Hepatocyte (in vitro differentiated cells): Measurements from ENCODE around the gene CDC42BPG. TPM values are rescaled to one million over a fixed set of nuclear protein-coding genes. Genes with fewer than 3 reads are reported as not detected.

Source experiments
- DNase-seq: peaks from one replicate; pipeline ENCODE4 v3.0.0-alpha.2; 2016; ENCODE audit warnings: low spot score
- H2AFZ ChIP-seq: fragments of 200-600 bp; sonication (generic); 2 replicates; pipeline ENCODE4 v1.6.0; 2016; ENCODE audit warnings: antibody characterized with exemption, mild to moderate bottlenecking
- H3K27ac ChIP-seq: fragments of 200-600 bp; sonication (generic); 2 replicates; pipeline ENCODE4 v1.5.1; 2016; ENCODE audit warnings: mild to moderate bottlenecking
- H3K27me3 ChIP-seq: fragments of 200-600 bp; sonication (generic); 2 replicates; pipeline ENCODE4 v1.6.1; 2016
- H3K36me3 ChIP-seq: fragments of 200-600 bp; sonication (generic); replicated peaks from 2 replicates; pipeline ENCODE4 v1.5.1; 2016; ENCODE audit warnings: low read depth; ENCODE audit not compliant: insufficient read depth
- H3K4me1 ChIP-seq: fragments of 200-600 bp; sonication (generic); 2 replicates; pipeline ENCODE4 v1.5.1; 2016; ENCODE audit warnings: mild to moderate bottlenecking, moderate library complexity; ENCODE audit not compliant: insufficient read depth
- H3K4me2 ChIP-seq: fragments of 200-600 bp; sonication (generic); 2 replicates; pipeline ENCODE4 v1.6.0; 2016
- H3K4me3 ChIP-seq: fragments of 200-600 bp; sonication (generic); 2 replicates; pipeline ENCODE4 v1.5.1; 2016; ENCODE audit warnings: mild to moderate bottlenecking
- H3K79me2 ChIP-seq: fragments of 200-600 bp; sonication (generic); 2 replicates; pipeline ENCODE4 v1.6.0; 2017; ENCODE audit warnings: mild to moderate bottlenecking
- H3K9me2 ChIP-seq: fragments of 200-600 bp; sonication (generic); replicated peaks from 2 replicates; pipeline ENCODE4 v1.6.0; 2017; ENCODE audit warnings: mild to moderate bottlenecking; ENCODE audit not compliant: insufficient read depth
- H3K9me3 ChIP-seq: fragments of 200-600 bp; sonication (generic); 2 replicates; pipeline ENCODE4 v1.5.1; 2016; ENCODE audit warnings: low read depth, mild to moderate bottlenecking
- H4K20me1 ChIP-seq: fragments of 200-600 bp; sonication (generic); 2 replicates; pipeline ENCODE4 v1.6.0; 2016; ENCODE audit warnings: mild to moderate bottlenecking; ENCODE audit not compliant: insufficient read depth, poor library complexity, severe bottlenecking
- EZH2 ChIP-seq: fragments of 200-600 bp; sonication (generic); IDR thresholded peaks from 2 replicates; pipeline ENCODE4 v1.6.1; 2016; ENCODE audit warnings: antibody characterized with exemption, mild to moderate bottlenecking, borderline replicate concordance
- EZH2phosphoT487 ChIP-seq: fragments of 200-600 bp; sonication (generic); IDR thresholded peaks from one replicate; pipeline ENCODE4 v1.6.1; 2018; ENCODE audit warnings: antibody characterized with exemption, mild to moderate bottlenecking, low read depth, moderate library complexity; ENCODE audit not compliant: unreplicated experiment, severe bottlenecking
- WGBS: methylation state at CpG from one replicate; pipeline ENCODE4 v1.1.6; 2016; ENCODE audit warnings: low lambda C conversion rate; ENCODE audit errors: missing lambda C conversion rate; 5-methylcytosine and 5-hydroxymethylcytosine counted together
- polyA plus RNA-seq: library from polyadenylated mRNA; unstranded; fragments of >200 nt; fragmentation: Nextera tagmentation; extraction: Ambion mirVana; gene quantifications from 2 replicates; pipeline ENCODE4 v1.2.1, GENCODE V29; 2016
- total RNA-seq: library from RNA; depleted of rRNA; stranded (reverse); fragments of >200 nt; gene quantifications from 2 replicates; pipeline ENCODE4 v1.2.3, GENCODE V29; 2014
- TF ChIP-seq, protein P1 (sequence below): fragments of 200-600 bp; sonication (generic); IDR thresholded peaks from 2 replicates; pipeline ENCODE4 v1.5.1; 2016; ENCODE audit warnings: antibody characterized with exemption, mild to moderate bottlenecking; ENCODE audit not compliant: poor library complexity

Gene CDC42BPG
- total and polyA plus RNA-seq, 2 experiments from 2014 or later: 3.1 to 8.4 TPM

DNA sequence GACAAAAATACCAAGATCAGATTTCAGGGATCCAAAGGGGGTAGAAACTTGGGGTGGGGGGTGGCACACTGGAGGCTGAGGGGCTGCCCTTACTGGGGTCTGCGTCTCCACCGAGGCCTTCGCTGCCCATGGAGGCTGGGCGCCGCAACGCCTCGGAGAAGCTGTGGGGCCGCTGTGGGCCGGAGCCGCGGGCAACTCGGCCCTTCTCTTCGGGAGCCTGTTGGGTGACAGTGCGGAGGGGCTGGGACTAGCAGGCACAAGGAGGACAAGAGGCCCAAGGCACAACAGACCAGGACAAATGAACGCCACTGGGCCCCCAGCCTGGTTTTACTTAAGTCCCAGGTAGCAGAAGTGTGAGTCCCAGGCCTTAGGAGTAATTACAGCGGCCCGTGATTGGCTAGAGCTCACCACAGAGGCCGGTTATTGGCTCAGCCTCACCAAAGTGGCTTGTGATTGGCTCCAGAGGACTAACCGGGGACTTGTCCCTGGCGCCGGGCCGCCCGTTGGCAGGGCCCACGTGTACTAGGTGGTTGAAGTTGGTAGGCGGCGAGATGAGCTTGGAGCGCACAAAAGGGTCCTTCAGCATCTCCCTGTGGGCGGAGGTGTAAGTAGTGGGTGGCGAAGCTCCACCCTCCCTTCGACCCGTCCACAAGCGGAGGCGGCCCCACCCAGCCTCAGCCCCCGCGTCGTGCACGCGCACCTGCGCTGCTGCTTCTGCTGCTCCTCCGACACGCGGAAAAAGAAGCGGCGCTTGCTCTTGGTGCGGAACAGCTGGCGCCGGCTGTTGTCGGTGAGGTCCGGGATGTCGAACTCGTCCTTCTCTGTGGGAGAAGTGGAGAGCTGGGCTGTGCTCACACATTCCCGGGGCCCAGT, 17.6 kb downstream of the CDC42BPG start:
- 97% methylated on average over 51 of the region's 52 CpGs for WGBS
- Histone ChIP-seq H3K4me2 (no peak overlapping the region), H3K27ac (no peak overlapping the region), H3K9me2 (no peaks in the 10 kb centered on the region), H3K4me1 (no peaks in the 10 kb centered on the region), H3K27me3 (no peaks in the 10 kb centered on the region), H3K4me3 (no peak overlapping the region), H3K9me3 (no peaks in the 10 kb centered on the region), H2AFZ (no peak overlapping the region), H3K79me2 (no peaks in the 10 kb centered on the region), H4K20me1 (no peaks in the 10 kb centered on the region), H3K36me3 (no peaks in the 10 kb centered on the region)
- DNase-seq: no peak
- TF ChIP-seq EZH2 (no peak), EZH2phosphoT487 (no peak)
- TF ChIP-seq, protein P1, sequence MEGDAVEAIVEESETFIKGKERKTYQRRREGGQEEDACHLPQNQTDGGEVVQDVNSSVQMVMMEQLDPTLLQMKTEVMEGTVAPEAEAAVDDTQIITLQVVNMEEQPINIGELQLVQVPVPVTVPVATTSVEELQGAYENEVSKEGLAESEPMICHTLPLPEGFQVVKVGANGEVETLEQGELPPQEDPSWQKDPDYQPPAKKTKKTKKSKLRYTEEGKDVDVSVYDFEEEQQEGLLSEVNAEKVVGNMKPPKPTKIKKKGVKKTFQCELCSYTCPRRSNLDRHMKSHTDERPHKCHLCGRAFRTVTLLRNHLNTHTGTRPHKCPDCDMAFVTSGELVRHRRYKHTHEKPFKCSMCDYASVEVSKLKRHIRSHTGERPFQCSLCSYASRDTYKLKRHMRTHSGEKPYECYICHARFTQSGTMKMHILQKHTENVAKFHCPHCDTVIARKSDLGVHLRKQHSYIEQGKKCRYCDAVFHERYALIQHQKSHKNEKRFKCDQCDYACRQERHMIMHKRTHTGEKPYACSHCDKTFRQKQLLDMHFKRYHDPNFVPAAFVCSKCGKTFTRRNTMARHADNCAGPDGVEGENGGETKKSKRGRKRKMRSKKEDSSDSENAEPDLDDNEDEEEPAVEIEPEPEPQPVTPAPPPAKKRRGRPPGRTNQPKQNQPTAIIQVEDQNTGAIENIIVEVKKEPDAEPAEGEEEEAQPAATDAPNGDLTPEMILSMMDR: no peak

DNA sequence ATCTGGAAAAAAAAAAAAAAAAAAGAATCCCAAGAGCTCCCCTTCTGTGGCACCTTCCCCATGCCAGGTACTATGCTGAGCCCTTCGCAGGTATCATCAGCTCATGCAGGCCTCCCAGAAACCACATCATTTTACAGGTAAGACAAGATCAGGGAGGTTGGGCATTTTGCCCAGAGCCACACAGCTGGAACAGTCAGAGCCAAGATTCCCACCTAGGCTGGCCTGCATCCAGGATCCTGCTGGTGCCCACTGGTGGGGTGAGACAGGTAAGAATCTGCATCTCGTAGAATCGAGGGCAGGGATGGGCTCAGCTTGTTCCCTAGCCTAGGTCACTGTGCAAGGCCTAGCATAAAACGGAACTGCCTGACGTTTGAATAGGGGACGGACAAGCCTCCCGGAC, 18.4 kb downstream of the CDC42BPG start:
- Histone ChIP-seq H3K4me1 (no peaks in the 10 kb centered on the region), H2AFZ (no peak overlapping the region), H3K4me2 (no peak overlapping the region), H3K79me2 (no peaks in the 10 kb centered on the region), H3K4me3 (no peak overlapping the region), H3K9me2 (no peaks in the 10 kb centered on the region), H3K27ac (no peak overlapping the region), H3K9me3 (no peaks in the 10 kb centered on the region), H4K20me1 (no peaks in the 10 kb centered on the region), H3K27me3 (no peaks in the 10 kb centered on the region), H3K36me3 (no peaks in the 10 kb centered on the region)
- no peak for DNase-seq
- TF ChIP-seq EZH2phosphoT487: no peak
- TF ChIP-seq EZH2: no peak
- TF ChIP-seq, protein P1: no peak
- WGBS: 91% methylated on average over 7 of the region's 7 CpGs

DNA sequence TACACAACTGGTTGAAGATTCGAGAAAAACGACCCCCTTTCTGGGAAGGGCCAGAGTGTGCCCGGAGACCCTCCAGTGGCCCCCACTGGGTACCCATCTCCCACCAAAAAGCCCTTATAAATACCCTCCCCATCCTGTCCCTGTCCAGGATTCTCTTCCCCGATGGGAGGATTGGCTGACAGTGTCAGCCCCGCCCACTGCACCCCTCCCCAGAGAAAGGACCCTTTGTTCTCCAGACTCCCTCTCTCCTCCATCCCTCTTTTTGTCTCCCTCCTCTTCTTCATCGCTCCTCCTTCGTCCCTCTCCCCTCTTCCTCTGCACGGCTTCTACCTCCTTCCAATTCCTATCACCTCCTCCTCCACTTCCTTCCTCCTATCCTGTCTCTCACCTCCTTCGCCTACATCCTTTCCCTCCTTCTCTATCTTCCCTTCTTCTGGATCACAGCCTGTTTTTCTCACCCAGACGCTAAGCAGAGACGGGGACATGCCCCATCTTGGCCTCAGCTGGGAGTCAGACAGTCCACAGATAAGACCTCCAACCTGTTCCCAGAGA, 20.8 kb downstream of the CDC42BPG start:
- H3K4me2 ChIP-seq: no peak overlapping the region
- WGBS: 93% methylated on average over 11 of the region's 11 CpGs
- no peak overlapping the region for H3K4me3 ChIP-seq
- TF ChIP-seq EZH2phosphoT487 (no peak), EZH2 (no peak)
- TF ChIP-seq, protein P1: no peak
- DNase-seq: no peak
- H3K9me2 ChIP-seq: no peaks in the 10 kb centered on the region
- no peaks in the 10 kb centered on the region for H3K4me1 ChIP-seq
- H3K9me3 ChIP-seq: no peaks in the 10 kb centered on the region
- H3K27ac ChIP-seq: no peak overlapping the region
- H4K20me1 ChIP-seq: no peaks in the 10 kb centered on the region
- no peak overlapping the region for H2AFZ ChIP-seq
- H3K27me3 ChIP-seq: no peaks in the 10 kb centered on the region
- H3K79me2 ChIP-seq: no peaks in the 10 kb centered on the region
- no peaks in the 10 kb centered on the region for H3K36me3 ChIP-seq
